GM12878 (cell line): ENCODE results near the gene MYL12B. TPM values are rescaled to one million over a fixed set of nuclear protein-coding genes. Genes with fewer than 3 reads are reported as not detected.
A peak's percentile ranks its signal among the peaks of the same experiment; 100 is the strongest.

Source experiments
- ATF7 ChIP-seq: fragments of 450-650 bp; IDR thresholded peaks from 2 replicates; pipeline ENCODE4 v1.6.1; 2016; ENCODE audit warnings: low read depth, mild to moderate bottlenecking
- IKZF1 ChIP-seq: fragments of 450-650 bp; conservative IDR thresholded peaks from 2 replicates; pipeline ENCODE4 v1.6.1; 2017; ENCODE audit warnings: antibody characterized with exemption, mild to moderate bottlenecking
- MEF2A ChIP-seq: IDR thresholded peaks from 2 replicates; pipeline ENCODE4 v1.6.1; 2011; ENCODE audit warnings: low read depth, mild to moderate bottlenecking, low read length, moderate library complexity; ENCODE audit not compliant: insufficient read depth
- RUNX3 ChIP-seq: IDR thresholded peaks from 2 replicates; pipeline ENCODE4 v1.6.1; 2012; ENCODE audit warnings: low read length, inconsistent platforms
- YY1 ChIP-seq: IDR thresholded peaks from 2 replicates; pipeline ENCODE4 v1.6.1; 2011; ENCODE audit warnings: low read depth, mild to moderate bottlenecking, low read length
- ZNF384 ChIP-seq: IDR thresholded peaks from 2 replicates; pipeline ENCODE4 v1.6.1; 2012; ENCODE audit warnings: low read depth, mild to moderate bottlenecking, low read length, improper control_type of control experiment, borderline replicate concordance
- polyA plus RNA-seq, 11 experiments: library from polyadenylated mRNA; depleted of rRNA in 4 of 11; unstranded in 6 of 11; stranded (reverse) in 5 of 11; fragments of >200 nt; fragmentation: Nextera tagmentation in 4 of 11; fragmentation: Illumina TruSeq in 1 of 11; extraction: Ambion mirVana in 4 of 11; extraction: Trizol in 1 of 11; gene quantifications; 1 replicate in 1 of 11; 2 replicates in 10 of 11; pipeline versions ENCODE4 v1.2.1 to v1.2.3, GENCODE V29; 2011 to 2016; ENCODE audit warnings: inconsistent platforms in 2 of 11, missing spikeins in 2 of 11, low read depth in 1 of 11
- total RNA-seq, 4 experiments: library from RNA; depleted of rRNA in 3 of 4; stranded (reverse); fragments of >200 nt in 3 of 4; fragmentation: Illumina TruSeq in 1 of 4; extraction: Trizol in 1 of 4; gene quantifications; 2 replicates each; pipeline versions ENCODE4 v1.2.1 to v1.2.3, GENCODE V29; 2013 to 2021
- TF ChIP-seq, protein P1 (sequence below): fragments of 450-650 bp; IDR thresholded peaks from 2 replicates; pipeline ENCODE4 v1.6.1; 2017; ENCODE audit warnings: mild to moderate bottlenecking, moderate library complexity
- TF ChIP-seq, protein P2 (sequence below): fragments of 150-350 bp; IDR thresholded peaks from 2 replicates; pipeline ENCODE4 v1.6.1; 2014; ENCODE audit warnings: mild to moderate bottlenecking, low read depth, low read length
- TF ChIP-seq, protein P3 (sequence below): fragments of 450-650 bp; IDR thresholded peaks from 2 replicates; pipeline ENCODE4 v1.6.1; 2017; ENCODE audit warnings: mild to moderate bottlenecking, moderate library complexity
- TF ChIP-seq, protein P4 (sequence below): fragments of 450-650 bp; IDR thresholded peaks from 2 replicates; pipeline ENCODE4 v1.6.1; 2017; ENCODE audit warnings: mild to moderate bottlenecking, low read depth, inconsistent platforms; ENCODE audit not compliant: poor library complexity, severe bottlenecking
- TF ChIP-seq, protein P5 (sequence below): fragments of 450-650 bp; IDR thresholded peaks from 2 replicates; pipeline ENCODE4 v1.6.1; 2016; ENCODE audit warnings: mild to moderate bottlenecking
- TF ChIP-seq, protein P6 (sequence below): fragments of 450-650 bp; IDR thresholded peaks from 2 replicates; pipeline ENCODE4 v1.6.1; 2016; ENCODE audit warnings: mild to moderate bottlenecking

Gene MYL12B
- total and polyA plus RNA-seq, 10 of the 15 experiments (the other 5 are each of a cell fraction or from before 2014, with no cell fraction given) = 179 to 739 (median 400) TPM

DNA sequence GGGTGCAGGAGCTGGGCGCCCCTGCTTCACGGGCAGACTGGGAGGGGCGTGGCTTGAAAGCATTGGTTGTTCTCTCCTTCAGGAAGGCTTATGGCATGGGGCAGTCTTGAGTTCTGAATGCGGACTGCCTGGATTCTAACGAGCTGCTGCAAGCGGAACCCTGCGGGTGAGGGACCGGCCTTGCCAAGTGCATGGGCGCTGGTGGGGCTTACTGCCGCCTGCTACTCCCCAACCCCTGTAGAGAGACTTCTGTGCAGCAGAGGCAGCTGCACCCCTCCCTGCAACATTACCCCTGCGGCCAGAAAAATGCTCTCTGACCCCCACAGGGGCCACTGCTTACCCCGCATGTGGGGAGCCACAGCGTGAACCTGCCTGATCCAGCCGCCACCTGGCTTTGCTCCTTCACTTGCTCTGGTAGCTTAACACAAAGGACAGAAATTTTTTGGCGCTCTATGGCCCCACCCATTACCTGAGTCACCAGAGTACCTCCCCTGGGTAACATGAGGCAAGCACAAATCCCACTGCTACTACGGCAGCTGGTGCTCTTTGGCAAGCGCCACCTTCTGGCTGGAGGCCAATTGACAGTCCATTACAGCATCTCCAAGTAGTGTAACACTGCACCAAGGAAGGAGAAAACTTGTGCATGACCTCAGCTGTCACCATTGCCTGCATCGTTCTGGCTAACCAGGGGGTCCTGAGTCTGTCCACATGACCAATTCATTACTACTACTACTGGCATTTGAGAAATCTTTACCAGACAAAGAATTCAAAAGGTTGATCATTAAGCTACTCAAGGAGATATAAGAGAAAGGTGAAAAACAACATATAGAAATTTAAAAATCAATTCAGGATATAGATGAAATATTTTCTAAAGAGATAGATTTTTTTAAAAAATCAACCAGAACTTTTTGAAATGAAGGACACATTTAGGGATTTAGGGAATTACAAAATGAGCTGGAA lies 35.4 kb downstream of the MYL12B start (continued):
- TF ChIP-seq, protein P1, sequence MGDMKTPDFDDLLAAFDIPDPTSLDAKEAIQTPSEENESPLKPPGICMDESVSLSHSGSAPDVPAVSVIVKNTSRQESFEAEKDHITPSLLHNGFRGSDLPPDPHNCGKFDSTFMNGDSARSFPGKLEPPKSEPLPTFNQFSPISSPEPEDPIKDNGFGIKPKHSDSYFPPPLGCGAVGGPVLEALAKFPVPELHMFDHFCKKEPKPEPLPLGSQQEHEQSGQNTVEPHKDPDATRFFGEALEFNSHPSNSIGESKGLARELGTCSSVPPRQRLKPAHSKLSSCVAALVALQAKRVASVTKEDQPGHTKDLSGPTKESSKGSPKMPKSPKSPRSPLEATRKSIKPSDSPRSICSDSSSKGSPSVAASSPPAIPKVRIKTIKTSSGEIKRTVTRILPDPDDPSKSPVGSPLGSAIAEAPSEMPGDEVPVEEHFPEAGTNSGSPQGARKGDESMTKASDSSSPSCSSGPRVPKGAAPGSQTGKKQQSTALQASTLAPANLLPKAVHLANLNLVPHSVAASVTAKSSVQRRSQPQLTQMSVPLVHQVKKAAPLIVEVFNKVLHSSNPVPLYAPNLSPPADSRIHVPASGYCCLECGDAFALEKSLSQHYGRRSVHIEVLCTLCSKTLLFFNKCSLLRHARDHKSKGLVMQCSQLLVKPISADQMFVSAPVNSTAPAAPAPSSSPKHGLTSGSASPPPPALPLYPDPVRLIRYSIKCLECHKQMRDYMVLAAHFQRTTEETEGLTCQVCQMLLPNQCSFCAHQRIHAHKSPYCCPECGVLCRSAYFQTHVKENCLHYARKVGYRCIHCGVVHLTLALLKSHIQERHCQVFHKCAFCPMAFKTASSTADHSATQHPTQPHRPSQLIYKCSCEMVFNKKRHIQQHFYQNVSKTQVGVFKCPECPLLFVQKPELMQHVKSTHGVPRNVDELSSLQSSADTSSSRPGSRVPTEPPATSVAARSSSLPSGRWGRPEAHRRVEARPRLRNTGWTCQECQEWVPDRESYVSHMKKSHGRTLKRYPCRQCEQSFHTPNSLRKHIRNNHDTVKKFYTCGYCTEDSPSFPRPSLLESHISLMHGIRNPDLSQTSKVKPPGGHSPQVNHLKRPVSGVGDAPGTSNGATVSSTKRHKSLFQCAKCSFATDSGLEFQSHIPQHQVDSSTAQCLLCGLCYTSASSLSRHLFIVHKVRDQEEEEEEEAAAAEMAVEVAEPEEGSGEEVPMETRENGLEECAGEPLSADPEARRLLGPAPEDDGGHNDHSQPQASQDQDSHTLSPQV = no peak
- peak; percentile 81 for TF ChIP-seq YY1
- TF ChIP-seq, protein P2, sequence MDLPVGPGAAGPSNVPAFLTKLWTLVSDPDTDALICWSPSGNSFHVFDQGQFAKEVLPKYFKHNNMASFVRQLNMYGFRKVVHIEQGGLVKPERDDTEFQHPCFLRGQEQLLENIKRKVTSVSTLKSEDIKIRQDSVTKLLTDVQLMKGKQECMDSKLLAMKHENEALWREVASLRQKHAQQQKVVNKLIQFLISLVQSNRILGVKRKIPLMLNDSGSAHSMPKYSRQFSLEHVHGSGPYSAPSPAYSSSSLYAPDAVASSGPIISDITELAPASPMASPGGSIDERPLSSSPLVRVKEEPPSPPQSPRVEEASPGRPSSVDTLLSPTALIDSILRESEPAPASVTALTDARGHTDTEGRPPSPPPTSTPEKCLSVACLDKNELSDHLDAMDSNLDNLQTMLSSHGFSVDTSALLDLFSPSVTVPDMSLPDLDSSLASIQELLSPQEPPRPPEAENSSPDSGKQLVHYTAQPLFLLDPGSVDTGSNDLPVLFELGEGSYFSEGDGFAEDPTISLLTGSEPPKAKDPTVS = no peak
- peak; percentile 56 for TF ChIP-seq ATF7
- TF ChIP-seq, protein P3, sequence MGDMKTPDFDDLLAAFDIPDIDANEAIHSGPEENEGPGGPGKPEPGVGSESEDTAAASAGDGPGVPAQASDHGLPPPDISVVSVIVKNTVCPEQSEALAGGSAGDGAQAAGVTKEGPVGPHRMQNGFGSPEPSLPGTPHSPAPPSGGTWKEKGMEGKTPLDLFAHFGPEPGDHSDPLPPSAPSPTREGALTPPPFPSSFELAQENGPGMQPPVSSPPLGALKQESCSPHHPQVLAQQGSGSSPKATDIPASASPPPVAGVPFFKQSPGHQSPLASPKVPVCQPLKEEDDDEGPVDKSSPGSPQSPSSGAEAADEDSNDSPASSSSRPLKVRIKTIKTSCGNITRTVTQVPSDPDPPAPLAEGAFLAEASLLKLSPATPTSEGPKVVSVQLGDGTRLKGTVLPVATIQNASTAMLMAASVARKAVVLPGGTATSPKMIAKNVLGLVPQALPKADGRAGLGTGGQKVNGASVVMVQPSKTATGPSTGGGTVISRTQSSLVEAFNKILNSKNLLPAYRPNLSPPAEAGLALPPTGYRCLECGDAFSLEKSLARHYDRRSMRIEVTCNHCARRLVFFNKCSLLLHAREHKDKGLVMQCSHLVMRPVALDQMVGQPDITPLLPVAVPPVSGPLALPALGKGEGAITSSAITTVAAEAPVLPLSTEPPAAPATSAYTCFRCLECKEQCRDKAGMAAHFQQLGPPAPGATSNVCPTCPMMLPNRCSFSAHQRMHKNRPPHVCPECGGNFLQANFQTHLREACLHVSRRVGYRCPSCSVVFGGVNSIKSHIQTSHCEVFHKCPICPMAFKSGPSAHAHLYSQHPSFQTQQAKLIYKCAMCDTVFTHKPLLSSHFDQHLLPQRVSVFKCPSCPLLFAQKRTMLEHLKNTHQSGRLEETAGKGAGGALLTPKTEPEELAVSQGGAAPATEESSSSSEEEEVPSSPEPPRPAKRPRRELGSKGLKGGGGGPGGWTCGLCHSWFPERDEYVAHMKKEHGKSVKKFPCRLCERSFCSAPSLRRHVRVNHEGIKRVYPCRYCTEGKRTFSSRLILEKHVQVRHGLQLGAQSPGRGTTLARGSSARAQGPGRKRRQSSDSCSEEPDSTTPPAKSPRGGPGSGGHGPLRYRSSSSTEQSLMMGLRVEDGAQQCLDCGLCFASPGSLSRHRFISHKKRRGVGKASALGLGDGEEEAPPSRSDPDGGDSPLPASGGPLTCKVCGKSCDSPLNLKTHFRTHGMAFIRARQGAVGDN = no peak
- TF ChIP-seq IKZF1 = 0 out of 2 replicates have a peak, but pooled peaks have one; percentile 13
- TF ChIP-seq, protein P4, sequence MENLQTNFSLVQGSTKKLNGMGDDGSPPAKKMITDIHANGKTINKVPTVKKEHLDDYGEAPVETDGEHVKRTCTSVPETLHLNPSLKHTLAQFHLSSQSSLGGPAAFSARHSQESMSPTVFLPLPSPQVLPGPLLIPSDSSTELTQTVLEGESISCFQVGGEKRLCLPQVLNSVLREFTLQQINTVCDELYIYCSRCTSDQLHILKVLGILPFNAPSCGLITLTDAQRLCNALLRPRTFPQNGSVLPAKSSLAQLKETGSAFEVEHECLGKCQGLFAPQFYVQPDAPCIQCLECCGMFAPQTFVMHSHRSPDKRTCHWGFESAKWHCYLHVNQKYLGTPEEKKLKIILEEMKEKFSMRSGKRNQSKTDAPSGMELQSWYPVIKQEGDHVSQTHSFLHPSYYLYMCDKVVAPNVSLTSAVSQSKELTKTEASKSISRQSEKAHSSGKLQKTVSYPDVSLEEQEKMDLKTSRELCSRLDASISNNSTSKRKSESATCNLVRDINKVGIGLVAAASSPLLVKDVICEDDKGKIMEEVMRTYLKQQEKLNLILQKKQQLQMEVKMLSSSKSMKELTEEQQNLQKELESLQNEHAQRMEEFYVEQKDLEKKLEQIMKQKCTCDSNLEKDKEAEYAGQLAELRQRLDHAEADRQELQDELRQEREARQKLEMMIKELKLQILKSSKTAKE = no peak
- TF ChIP-seq, protein P5, sequence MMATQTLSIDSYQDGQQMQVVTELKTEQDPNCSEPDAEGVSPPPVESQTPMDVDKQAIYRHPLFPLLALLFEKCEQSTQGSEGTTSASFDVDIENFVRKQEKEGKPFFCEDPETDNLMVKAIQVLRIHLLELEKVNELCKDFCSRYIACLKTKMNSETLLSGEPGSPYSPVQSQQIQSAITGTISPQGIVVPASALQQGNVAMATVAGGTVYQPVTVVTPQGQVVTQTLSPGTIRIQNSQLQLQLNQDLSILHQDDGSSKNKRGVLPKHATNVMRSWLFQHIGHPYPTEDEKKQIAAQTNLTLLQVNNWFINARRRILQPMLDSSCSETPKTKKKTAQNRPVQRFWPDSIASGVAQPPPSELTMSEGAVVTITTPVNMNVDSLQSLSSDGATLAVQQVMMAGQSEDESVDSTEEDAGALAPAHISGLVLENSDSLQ = peak; percentile 39; the same call in 1 of the 2 replicates
- TF ChIP-seq RUNX3 = peak; percentile 45; the same call in 1 of the 2 replicates
- TF ChIP-seq, protein P6, sequence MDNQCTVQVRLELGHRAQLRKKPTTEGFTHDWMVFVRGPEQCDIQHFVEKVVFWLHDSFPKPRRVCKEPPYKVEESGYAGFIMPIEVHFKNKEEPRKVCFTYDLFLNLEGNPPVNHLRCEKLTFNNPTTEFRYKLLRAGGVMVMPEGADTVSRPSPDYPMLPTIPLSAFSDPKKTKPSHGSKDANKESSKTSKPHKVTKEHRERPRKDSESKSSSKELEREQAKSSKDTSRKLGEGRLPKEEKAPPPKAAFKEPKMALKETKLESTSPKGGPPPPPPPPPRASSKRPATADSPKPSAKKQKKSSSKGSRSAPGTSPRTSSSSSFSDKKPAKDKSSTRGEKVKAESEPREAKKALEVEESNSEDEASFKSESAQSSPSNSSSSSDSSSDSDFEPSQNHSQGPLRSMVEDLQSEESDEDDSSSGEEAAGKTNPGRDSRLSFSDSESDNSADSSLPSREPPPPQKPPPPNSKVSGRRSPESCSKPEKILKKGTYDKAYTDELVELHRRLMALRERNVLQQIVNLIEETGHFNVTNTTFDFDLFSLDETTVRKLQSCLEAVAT = no peak
- no peak for TF ChIP-seq ZNF384
- no peak for TF ChIP-seq MEF2A
